Right lobe of liver (tissue), 4 donors: ENCODE results near the gene TRPT1.

Experiments used
- POLR2A ChIP-seq: fragments of 450-650 bp; IDR thresholded peaks from one replicate; pipeline ENCODE4 v1.6.1; 2017; ENCODE audit warnings: antibody characterized with exemption, mild to moderate bottlenecking
- TF ChIP-seq, protein P1 (sequence below), 4 donors: fragments of 200-600 bp in 3 of 4; fragments of 450-650 bp in 1 of 4; IDR thresholded peaks; one replicate each; pipeline versions ENCODE4 v1.5.1 to v1.8.0; 2016 to 2022; ENCODE audit warnings: antibody characterized with exemption in 4 of 4, mild to moderate bottlenecking in 2 of 4
- donor health status: DM: no; HTN: no; CAD: no.
- donor health status: DM: no; HTN: no; CAD: no.
- donor health status: DM: no; HTN: yes; CAD: no.

DNA sequence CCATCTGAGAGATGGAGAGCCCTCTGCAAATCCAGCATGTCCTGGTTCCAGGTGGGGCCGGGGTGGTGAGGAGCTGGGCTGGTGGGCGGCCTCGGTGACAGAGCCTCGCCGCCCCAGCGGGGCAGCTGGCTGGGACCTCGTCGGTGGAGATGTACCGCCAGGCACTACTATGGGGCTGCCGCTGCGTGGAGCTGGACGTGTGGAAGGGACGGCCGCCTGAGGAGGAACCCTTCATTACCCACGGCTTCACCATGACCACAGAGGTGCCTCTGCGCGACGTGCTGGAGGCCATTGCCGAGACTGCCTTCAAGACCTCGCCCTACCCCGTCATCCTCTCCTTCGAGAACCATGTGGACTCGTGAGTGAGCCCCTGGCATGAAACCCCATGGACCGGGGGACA, 32.4 kb upstream of the TRPT1 start:
- TF ChIP-seq, protein P1, sequence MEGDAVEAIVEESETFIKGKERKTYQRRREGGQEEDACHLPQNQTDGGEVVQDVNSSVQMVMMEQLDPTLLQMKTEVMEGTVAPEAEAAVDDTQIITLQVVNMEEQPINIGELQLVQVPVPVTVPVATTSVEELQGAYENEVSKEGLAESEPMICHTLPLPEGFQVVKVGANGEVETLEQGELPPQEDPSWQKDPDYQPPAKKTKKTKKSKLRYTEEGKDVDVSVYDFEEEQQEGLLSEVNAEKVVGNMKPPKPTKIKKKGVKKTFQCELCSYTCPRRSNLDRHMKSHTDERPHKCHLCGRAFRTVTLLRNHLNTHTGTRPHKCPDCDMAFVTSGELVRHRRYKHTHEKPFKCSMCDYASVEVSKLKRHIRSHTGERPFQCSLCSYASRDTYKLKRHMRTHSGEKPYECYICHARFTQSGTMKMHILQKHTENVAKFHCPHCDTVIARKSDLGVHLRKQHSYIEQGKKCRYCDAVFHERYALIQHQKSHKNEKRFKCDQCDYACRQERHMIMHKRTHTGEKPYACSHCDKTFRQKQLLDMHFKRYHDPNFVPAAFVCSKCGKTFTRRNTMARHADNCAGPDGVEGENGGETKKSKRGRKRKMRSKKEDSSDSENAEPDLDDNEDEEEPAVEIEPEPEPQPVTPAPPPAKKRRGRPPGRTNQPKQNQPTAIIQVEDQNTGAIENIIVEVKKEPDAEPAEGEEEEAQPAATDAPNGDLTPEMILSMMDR (IDR thresholded peaks at IDR 0.05), result no peak
- TF ChIP-seq POLR2A, result no peak
